K562 treated with DMSO at 1 percent for 4 hours (cell line): ENCODE data around the gene ZBTB7B. TPM values are rescaled to one million over a fixed set of nuclear protein-coding genes. Genes with fewer than 3 reads are reported as not detected.

ENCODE experiments used
- total RNA-seq: library from RNA; unstranded; fragments of 300-600 nt; gene quantifications from 2 replicates; pipeline ENCODE4 v1.2.3, GENCODE V29; 2022; ENCODE audit not compliant: insufficient read depth

Gene ZBTB7B
- 27.9 and 35.5 TPM in 2 replicates for total RNA-seq

GRCh38 chr1:155002464-155003226, at the start of gene ZBTB7B:
Gene ZBTB7B (plus strand): TSS chr1:155002802. CDS start chr1:155014661, 11,859 bp downstream.

GRCh38 chr1:154955718-154956543, 46.7 kb upstream of the ZBTB7B start, which contains the start of gene PBXIP1:
Gene PBXIP1 (minus strand): TSS chr1:154956099. CDS start chr1:154953721, 2,378 bp downstream.

GRCh38 chr1:154961207-154962155, 41.1 kb upstream of the ZBTB7B start, which contains the start of gene PYGO2:
Gene PYGO2 (minus strand): TSS chr1:154961782. CDS start chr1:154961576, 206 bp downstream.

GRCh38 chr1:154970631-154971340, 31.8 kb upstream of the ZBTB7B start, which contains the start of gene SHC1:
Gene SHC1 (minus strand): TSS chr1:154970747. CDS start chr1:154970526, 221 bp downstream.

GRCh38 chr1:154974102-154974807, 28.3 kb upstream of the ZBTB7B start, which contains the start of gene CKS1B:
Gene CKS1B (plus strand): TSS chr1:154974681. CDS start chr1:154974746, 65 bp downstream.

GRCh38 chr1:154982897-154983648, 19.5 kb upstream of the ZBTB7B start, which contains the start of gene FLAD1:
Gene FLAD1 (plus strand): TSS chr1:154983344. CDS start chr1:154983695, 351 bp downstream.

GRCh38 chr1:154993572-154994268, 8.9 kb upstream of the ZBTB7B start, which contains the start of gene LENEP:
Gene LENEP (plus strand): TSS chr1:154993586. CDS start chr1:154993608, 22 bp downstream.

GRCh38 chr1:155033524-155033923, 30.9 kb downstream of the ZBTB7B start, which contains the start of the genes DCST1 and DCST2:
Gene DCST1 (plus strand): TSS chr1:155033824. CDS start chr1:155034037, 213 bp downstream.
Gene DCST2 (minus strand): TSS chr1:155033781. CDS start chr1:155033701, 80 bp downstream.

GRCh38 chr1:155050560-155051341, 48.1 kb downstream of the ZBTB7B start, which contains the start of gene ADAM15:
Gene ADAM15 (plus strand): TSS chr1:155051316. CDS start chr1:155051387, 71 bp downstream.

GRCh38 chr1:155063550-155064110, 61.0 kb downstream of the ZBTB7B start, which contains the start of gene EFNA4:
Gene EFNA4 (plus strand): TSS chr1:155063740. CDS start chr1:155063824, 84 bp downstream.

Other genes starting within 250 kb of the ZBTB7B start
- 0.24 TPM in 1 of 2 replicates, not detected in the other for gene KCNN3, start 132.5 kb upstream of the ZBTB7B start, total RNA-seq
- 15.0 and 15.4 TPM in 2 replicates for gene PMVK, start 66.1 kb upstream of the ZBTB7B start, total RNA-seq
- 17.2 and 18.4 TPM in 2 replicates for gene PBXIP1, start 46.7 kb upstream of the ZBTB7B start, total RNA-seq
- gene PYGO2, start 41.0 kb upstream of the ZBTB7B start, total RNA-seq, result 33.7 and 39.2 TPM in 2 replicates
- gene SHC1, start 32.1 kb upstream of the ZBTB7B start, total RNA-seq, result 39.1 and 42.7 TPM in 2 replicates
- 495 and 528 TPM in 2 replicates for gene CKS1B, start 28.1 kb upstream of the ZBTB7B start, total RNA-seq
- 32.2 and 39.4 TPM in 2 replicates for gene FLAD1, start 19.5 kb upstream of the ZBTB7B start, total RNA-seq
- gene LENEP, start 9.2 kb upstream of the ZBTB7B start, total RNA-seq, result not detected in 2 replicates
- gene DCST2, start 31.0 kb downstream of the ZBTB7B start, total RNA-seq, result not detected in 2 replicates
- gene DCST1, start 31.0 kb downstream of the ZBTB7B start, total RNA-seq, result not detected in 2 replicates
- 40.7 and 46.0 TPM in 2 replicates for gene ADAM15, start 48.5 kb downstream of the ZBTB7B start, total RNA-seq
- gene EFNA4, start 60.9 kb downstream of the ZBTB7B start, total RNA-seq, result 10.5 and 16.5 TPM in 2 replicates
- gene EFNA3, start 76.0 kb downstream of the ZBTB7B start, total RNA-seq, result 3.1 and 5.9 TPM in 2 replicates
- 5.1 and 5.9 TPM in 2 replicates for gene EFNA1, start 125.1 kb downstream of the ZBTB7B start, total RNA-seq
- gene SLC50A1, start 133.1 kb downstream of the ZBTB7B start, total RNA-seq, result 96.4 and 104 TPM in 2 replicates
- 120 and 130 TPM in 2 replicates for gene DPM3, start 137.7 kb downstream of the ZBTB7B start, total RNA-seq
- gene KRTCAP2, start 170.5 kb downstream of the ZBTB7B start, total RNA-seq, result 290 and 308 TPM in 2 replicates
- 0.40 TPM in 1 of 2 replicates, not detected in the other for gene TRIM46, start 171.0 kb downstream of the ZBTB7B start, total RNA-seq
- gene THBS3, start 205.1 kb downstream of the ZBTB7B start, total RNA-seq, result 5.3 and 6.6 TPM in 2 replicates
- gene MTX1, start 205.9 kb downstream of the ZBTB7B start, total RNA-seq, result 69.3 and 70.9 TPM in 2 replicates